NOMO-1 (cell line): ENCODE results near the gene BMP2K.
"Not testable (repeated sequence)": the region's sequence is repeated elsewhere in the genome, so short reads cannot be mapped to it uniquely, and the experiment has no call there.

Experiments used
- DNase-seq, 2 experiments: peaks; one replicate each; lab custom pipeline; 2025; ENCODE audit not compliant: unreplicated experiment in 2 of 2; lab: John Stamatoyannopoulos, UW

Gene BMP2K

DNA sequence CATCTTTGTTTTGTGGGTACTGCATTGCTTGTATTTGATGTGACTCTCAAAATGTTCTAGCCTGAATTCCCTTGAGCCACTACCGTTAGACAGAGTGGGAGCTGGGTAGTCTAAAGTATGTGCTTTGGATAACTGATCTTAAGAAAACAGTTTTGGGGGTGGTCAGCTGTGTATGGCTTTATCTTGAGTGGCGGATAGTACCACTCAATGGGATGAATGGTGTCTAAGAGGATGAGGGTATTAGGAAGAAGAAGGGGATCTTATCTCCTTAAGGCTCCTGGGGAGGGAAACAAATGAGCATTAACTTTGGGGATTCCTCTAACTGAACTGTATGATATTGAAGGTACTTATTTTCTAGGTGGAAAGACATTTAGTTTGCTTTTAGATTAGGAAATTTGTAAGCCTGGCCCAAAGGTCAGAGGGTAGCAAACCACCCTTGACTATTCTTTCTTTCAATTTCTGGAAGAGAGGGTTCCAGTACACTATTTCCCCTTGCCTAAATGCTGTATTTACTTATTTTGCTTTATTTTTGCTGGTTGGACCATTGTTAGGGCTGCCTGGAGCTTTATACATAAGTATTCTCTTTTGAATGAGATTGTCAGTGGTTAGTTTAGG is 11.3 kb downstream of the BMP2K start:
- no peak for DNase-seq

DNA sequence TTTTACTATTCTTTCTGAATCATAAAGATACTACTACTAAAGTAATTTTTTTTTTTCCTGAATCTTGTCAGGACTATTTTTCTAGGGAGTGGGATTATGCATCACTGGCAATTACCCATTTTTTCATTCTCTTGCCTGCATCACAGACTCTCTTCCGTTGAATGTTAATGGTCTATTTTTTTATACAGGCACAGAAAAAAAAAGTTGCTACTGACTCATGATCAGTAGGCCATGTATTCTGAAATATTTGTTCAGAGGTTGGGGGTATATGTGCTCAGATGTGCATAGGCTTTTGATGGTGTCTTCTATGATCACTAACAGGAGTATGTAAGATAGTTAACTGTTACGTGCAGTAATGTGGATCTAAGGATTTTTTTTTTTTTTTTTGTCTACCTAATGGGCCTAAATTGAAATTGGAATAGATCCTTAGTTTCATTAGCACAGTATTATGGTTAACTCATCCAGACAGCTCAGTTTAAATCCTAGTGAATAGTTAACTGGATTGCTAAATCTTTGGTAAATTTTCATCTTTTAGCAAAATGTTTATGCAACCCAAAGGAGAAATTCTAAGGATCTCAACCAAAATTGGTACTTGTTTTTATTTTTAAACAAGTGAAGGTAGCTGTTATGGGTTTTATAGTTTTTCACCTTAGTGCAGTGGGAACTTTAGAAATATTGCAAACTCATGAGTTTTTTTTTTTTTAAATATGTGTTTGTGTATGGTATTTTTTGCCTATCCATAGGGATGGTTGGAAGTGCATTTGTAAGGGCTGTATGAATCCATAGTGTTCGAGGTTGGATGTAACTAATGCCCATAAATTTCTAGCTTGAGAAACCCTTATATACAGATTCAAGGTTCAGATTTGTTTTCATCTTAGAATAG is 12.1 kb downstream of the BMP2K start:
- DNase-seq = no peak

DNA sequence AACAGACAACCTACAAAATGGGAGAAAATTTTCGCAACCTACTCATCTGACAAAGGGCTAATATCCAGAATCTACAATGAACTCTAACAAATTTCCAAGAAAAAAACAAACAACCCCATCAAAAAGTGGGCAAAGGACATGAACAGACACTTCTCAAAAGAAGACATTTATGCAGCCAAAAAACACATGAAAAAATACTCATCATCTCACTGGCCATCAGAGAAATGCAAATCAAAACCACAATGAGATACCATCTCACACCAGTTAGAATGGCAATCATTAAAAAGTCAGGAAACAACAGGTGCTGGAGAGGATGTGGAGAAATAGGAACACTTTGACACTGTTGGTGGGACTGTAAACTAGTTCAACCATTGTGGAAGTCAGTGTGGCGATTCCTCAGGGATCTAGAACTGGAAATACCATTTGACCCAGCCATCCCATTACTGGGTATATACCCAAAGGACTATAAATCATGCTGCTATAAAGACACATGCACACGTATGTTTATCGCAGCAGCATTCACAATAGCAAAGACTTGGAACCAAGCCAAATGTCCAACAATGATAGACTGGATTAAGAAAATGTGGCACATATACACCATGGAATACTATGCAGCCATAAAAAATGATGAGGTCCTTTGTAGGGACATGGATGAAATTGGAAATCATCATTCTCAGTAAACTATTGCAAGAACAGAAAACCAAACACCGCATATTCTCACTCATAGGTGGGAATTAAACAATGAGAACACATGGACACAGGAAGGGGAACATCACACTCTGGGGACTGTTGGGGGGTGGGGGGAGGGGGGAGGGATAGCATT is 19.7 kb downstream of the BMP2K start:
- not testable (repeated sequence) for DNase-seq

DNA sequence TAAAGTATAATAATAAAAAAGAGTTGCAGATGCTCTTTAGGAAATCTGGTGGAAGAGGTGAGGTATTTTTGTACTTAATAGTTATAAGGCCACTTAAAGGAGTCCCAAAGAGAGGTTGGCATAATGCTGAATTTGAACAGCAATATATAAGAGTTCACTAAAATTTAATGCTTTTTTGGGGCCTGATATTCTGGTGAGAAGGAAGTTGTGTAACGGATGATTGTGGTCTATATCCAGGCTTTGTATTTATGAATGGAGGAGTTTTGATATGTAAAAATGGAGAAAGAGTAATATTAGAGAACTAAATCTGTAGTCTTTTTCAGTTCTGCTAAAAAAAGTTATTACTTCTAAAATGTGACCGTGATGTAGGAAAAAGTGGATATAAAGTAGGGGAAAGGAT is 20.4 kb downstream of the BMP2K start:
- DNase-seq = peak in 1 of 2 experiments; percentile 32

DNA sequence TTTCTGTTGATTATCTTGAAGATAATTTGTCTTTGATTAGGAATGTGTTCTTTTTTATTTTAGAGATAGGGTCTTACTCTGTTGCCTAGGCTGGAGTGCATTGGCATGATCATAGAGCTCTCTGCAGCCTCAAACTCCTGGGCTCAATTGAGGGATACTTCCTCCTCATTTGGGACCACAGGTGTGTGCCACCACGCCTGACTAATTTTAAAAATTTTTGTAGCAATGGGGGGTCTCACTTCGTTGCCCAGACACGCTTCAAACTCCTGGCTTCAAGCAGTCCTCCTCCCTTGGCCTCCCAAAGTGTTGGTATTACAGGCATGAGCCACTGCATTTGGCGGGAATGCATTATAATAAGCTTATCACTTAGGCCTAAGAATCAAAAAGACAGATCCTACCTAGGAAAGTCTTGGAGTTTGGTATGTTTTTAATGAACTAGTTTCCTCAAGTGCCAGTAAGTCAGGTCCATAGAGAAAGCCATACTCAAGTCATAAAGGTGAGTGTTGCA is 21.7 kb downstream of the BMP2K start:
- DNase-seq = no peak

DNA sequence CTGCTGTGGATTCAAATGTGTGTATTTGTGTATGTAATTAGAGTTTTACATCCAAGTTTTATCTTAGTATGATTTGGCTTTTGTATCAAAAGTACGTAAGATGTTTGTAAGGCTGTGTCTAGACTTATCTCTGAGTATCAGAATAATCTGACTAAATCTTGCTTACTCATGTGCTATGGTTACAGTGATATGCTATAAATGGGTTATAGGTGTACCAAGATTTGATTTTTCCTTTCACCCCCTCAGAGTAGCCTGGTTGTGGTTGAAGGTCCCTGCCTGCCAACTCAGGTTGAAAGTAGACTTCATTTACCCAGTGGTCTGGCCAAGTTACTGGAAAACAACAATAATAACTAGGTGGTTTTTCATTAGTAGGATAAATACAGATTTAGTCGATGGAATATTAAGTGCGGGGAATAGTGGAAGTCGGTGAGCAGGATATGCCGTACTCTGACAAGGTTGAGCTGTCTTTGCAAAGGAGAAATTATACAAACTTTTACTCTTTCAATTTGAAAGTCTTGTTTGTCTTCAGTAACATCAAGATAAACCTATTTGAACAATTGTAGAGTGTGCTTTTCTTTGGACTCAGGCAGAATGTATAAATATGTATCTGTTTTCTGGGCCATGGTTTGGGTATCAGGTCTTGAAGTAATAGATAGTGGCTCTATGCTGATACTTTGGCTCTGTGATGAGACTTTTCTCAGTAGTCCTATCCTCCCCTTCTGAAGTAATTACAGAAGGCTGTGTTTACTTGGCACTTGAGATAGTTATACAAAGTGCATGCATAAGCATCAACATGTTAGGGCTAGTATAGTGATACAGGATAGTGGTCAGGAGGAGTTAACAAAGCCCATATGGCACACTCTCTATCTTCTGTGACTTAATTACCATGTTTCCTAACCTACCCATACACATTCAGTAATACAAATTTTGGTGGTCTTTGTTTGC is 23.7 kb downstream of the BMP2K start:
- DNase-seq = no peak

DNA sequence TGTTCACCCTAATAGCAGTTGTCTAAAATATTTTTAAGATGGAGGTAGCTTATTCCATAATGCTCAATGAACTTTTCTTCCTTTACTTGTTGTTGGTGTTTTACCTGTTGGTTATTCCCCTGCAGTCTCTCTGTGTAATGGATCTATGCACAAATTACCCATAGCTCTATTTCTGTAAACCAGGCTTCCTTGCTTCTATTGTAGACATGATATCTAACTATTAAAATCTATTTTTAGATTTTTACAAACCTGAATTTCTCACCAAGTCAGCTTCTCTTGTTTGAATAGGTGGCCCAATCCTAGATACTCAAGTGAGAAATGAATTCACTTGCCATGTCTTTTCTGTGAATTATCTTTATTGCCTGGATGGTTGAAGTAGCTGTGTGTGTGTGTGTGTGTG is 24.8 kb downstream of the BMP2K start:
- DNase-seq = no peak

DNA sequence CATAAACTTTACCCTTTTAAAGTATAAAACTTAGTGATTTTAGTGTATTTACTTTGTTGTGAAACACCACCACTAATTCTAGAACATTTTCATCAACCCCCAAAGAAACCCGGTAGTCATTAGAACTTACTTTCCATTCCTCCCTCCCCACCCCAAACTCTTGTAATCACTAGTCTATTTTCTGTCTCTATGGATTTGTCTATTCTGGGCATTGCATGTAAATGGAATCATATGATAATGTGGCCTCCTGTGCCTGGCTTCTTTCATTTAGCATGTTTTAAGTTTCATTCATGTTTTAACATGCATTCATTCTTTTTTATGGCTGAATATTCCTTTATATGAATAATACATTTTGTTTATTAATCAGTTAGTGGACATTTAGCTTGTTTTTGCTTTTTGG is 27.8 kb downstream of the BMP2K start:
- DNase-seq = no peak

DNA sequence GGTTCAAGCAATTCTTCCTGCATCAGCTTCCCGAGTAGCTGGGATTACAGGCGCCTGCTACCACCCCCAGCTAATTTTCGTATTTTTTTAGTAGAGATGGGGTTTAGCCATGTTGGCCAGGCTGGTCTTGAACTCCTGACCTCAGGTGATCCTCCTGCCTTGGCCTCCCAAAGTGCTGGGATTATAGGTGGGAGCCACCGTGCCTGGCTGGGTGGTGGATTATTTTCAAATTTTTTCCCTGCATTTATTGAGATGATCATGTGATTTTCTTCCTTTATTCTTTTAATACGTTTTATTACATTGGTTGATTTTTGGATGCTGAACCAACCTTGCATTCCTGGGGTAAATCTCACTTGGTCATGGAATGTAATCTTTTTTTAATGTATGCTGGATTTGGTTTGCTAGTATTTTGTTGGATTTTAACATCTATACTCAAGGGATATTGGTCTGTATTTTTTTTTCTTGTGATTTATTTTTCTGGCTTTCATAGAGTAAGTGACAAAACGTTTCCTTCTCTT is 30.9 kb downstream of the BMP2K start:
- no peak for DNase-seq

DNA sequence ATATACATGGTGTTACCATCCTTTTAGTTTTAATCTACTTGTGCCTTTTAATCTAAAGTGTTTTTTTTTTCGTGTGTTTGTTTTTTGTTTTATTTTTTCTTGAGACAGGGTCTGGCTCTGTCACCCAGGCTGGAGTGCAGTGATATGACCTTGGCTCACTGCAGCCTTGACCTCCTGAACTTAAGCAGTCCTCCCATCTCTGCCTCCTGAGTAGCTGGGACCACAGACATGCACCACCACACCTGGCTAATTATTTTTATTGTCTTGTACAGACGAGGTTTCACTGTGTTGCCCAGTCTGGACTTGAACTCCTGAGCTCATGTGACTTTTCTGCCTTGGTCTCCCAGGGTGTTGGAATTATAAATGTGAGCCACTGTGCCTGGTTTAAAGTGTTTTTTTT is 33.1 kb downstream of the BMP2K start:
- DNase-seq = no peak

DNA sequence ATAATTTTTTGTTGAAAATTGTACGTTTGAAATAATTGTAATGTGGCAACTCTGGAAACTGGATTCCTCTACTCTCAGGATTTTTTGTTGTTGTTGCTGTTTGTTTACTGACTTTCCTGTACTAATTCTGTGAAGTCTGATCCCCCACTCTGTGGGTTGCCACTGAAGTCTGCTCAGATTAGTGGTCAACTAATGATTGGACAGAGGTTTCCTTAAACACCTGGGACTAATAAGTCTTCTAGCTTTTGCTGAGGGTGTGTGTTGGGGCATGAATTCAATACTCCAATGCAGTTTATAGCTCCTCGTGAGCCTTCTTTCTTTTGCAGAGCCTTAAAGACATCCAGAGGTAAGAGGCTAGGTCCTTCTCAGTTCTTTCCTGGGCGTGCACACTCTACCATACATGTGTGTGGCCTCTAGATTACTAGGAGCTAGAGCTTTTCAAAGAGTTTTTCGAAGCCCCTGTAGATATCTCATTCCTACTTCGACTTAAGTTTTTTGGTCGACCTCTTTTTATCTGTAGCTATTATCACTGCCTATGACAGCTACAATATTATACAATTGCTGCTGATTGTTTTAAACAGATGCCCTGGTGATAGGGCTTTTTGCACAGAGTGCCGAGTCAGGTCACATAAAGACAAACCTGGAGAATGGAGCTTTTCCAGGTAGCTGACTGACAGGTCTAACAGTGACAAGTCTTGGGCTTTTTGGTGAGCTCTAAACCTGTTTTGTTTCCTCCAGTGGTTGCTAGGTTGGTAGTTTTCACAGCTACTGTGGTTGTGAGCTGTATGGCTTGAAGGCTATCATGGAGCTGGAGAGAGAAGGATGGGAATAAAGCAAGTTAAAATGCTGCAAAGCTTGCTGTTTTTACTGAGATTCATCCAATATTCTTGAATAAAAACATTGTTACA is 34.0 kb downstream of the BMP2K start:
- DNase-seq = no peak

DNA sequence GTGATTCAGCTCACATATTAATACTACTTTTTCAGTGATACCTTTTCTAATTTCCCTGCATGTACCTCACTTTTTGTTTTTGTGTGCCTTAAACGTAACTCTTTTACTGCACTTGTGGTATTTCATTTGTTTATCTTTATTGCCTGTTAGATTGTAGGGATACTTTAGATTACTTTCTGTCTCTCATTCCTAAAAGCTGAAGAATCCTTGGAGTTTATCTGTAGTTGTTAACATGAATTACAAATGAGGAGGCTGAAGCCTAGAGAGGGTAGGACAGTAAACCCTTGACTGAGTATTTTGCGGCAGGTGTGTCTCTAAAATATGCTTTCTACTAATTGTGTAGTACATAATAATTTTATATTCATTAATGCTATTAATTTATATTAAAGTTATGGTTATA is 34.9 kb downstream of the BMP2K start:
- DNase-seq = no peak

DNA sequence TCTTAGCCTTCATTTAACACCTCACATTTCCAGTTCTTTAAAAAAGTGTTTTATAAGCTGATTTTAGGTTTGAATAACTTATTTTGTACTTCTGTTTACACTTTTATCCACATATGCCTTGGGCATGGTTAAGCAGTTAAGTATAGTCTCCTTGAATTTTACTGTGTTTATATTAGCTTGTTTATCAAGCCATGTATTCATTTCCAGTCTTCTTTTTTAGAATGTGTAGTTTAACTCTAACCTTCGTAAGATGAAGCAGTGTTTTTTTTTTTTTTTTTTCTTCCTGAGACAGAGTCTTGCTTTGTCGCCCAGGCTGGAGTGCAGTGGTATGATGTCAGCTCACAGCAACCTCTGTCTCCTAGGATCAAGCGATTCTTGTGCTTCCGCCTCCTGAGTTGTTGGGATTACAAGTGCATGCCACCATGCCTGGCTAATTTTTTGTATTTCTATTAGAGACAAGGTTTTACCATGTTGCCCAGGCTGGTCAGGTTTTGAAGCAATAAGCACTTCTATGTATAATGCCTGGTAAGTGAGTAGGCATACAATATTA is 42.5 kb downstream of the BMP2K start:
- no peak for DNase-seq

DNA sequence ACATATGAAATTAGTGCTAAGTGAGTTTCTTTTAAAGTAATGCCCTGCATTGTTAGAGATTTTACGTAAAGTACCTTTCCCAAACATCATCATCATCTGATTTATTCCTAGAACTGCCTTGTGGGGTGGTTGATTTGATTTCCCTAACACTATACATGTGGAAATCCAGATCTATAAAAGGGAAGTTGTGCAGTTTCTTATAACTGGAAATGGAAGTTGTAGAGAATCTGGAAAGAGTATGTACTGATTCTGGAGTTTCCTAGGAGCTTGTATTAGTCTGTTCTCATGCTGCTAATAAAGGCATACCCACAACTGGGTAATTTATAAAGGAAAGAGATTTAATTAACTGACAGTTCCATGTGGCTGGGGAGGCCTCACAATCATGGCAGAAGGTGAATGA is 47.9 kb downstream of the BMP2K start:
- no peak for DNase-seq

DNA sequence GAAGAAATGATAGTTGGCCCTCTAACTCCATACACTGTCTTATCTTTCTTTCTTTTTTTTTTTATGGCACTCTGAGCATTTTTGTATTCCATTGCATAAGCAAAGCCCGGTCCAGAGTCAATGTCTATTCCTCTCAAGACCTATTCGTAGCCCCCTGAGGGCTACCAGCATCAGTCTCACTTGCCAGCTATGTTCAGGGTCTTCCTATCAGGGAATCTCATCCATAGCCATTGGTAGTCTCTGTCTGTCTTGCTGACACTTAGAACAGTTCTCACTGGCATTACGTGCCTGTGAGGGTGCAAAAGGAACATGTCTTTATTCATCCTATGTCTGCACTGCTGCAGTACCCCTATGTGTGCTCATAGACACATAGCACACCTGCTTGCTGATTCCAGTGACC is 51.0 kb downstream of the BMP2K start:
- no peak for DNase-seq

DNA sequence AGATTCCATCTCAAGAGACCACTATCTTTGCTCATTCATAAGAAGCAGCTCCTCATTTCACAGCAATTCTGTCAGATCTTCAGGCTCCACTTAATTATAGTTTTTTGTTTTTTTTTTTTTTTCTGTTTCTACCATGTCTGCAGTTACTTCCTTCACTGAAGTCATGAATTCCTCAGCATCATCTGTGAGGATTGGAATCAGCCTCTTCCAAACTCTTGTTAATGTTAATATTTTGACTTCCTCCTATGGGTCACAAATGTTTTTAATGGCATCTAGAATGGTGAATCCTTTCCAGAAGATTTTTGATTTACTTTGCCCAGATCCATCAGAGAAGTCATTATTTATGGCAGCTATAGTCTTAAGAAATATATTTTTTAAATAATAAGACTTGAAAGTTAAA is 53.1 kb downstream of the BMP2K start:
- no peak for DNase-seq

DNA sequence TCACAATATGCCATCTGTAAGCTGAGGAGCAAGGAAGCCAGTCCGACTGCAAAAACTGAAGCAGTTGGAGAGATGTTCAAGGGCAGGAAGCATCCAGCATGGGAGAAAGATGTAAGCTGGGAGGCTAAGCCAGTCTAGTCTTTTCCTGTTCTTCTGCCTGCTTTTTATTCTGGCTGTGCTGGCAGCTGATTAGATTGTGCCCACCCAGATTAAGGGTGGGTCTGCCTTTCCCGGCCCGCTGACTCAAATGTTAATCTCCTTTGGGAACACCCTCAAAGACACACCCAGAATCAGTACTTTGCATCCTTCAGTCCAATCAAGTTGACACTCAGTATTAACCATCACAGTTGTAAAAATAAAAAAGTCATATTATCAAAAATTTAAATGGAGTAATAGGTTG is 63.5 kb downstream of the BMP2K start:
- DNase-seq = not testable (repeated sequence)

DNA sequence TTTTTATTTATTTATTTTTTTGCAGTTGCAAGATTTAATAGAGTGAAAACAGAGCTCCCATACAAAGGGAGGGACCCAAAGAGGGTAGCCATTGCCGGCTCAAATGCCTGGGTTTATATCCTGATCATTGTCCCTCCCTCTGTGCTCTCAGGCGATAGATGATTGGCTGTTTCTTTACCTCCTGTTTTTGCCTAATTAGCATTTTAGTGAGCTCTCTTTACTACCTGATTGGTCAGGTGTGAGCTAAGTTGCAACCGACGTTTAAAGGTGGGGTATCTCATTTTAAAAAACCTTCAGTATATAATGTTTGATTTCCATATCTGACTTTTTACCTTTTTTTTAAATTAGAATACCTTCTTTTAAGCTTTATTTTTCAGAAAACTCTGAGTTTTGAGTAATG is 64.1 kb downstream of the BMP2K start:
- DNase-seq = not testable (repeated sequence)

DNA sequence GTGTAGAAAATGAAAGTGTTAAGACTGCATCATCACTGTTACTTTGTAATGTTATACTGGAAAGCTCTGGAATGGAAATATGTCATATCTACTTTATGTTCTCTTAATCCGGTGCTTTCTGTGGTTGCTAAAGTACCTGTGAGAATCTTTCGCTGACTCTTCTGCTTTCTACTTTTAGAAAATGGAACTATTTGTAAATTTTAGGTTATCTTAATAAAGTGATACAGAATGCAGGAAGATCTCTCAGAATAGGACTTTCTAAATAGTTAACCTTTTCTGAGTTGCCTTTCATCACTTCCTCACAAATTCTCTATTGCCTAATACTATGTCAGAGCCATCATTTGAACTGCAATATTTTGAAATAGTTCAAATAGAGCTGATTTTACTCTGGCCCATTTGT is 69.3 kb downstream of the BMP2K start:
- peak; percentile 41 to 86 for DNase-seq
